ENCODE measurements around the gene SPRR4. TPM values are rescaled to one million over a fixed set of nuclear protein-coding genes. Genes with fewer than 3 reads are reported as not detected.

SPRR4 gene
- total and polyA plus RNA-seq, 2 donors (not counting 1 experiment from before 2014, with no cell fraction given): not detected

- no peaks in the 10 kb centered on the region for H3K79me2 ChIP-seq (ENCODE audit: control insufficient read depth, insufficient read depth, low read length)
- H4K20me1 ChIP-seq (ENCODE audit: control insufficient read depth, insufficient read depth, low read length, poor library complexity, severe bottlenecking): no peaks in the 10 kb centered on the region
- CTCF ChIA-PET: no interaction called here
- intact Hi-C loops (cut with micrococcal nuclease): no loop called here
- H2AFZ ChIP-seq (ENCODE audit: insufficient read depth, low read depth, low read length, poor library complexity, severe bottlenecking): no peak overlapping the region
- ATAC-seq (ENCODE audit: low read depth) (no peak), DNase-seq (no peak)
- POLR2A ChIA-PET: no interaction called here
- H3K9ac ChIP-seq (ENCODE audit: low read length): no peak overlapping the region
- no peak overlapping the region for H3K4me2 ChIP-seq (replicated peaks; ENCODE audit: low read depth, low read length, poor library complexity, severe bottlenecking)
- no peak overlapping the region for H3K4me3 Mint-ChIP-seq
- H3K27ac Mint-ChIP-seq: no peak overlapping the region
- no peak overlapping the region for H3K27ac ChIP-seq (ENCODE audit: low read length in 2 of 2)
- H3K27me3 Mint-ChIP-seq: peaks cover 36% of the 10 kb centered on the region
- no peaks in the 10 kb centered on the region for H3K4me1 Mint-ChIP-seq
- no peaks in the 10 kb centered on the region for H3K36me3 ChIP-seq (replicated peaks in 1 of 2; ENCODE audit: control extremely low read depth in 1 of 2, control insufficient read depth in 1 of 2, extremely low read depth in 1 of 2, insufficient read depth in 2 of 2, low read length in 1 of 2)
- peaks cover 0 to 19% (median 3%) of the 10 kb centered on the region in 4 experiments for H3K27me3 ChIP-seq (replicated peaks in 1 of 4; ENCODE audit: control extremely low read depth in 1 of 4, control insufficient read depth in 3 of 4, insufficient read depth in 4 of 4, low read length in 3 of 4)
- TF ChIP-seq, protein P1, sequence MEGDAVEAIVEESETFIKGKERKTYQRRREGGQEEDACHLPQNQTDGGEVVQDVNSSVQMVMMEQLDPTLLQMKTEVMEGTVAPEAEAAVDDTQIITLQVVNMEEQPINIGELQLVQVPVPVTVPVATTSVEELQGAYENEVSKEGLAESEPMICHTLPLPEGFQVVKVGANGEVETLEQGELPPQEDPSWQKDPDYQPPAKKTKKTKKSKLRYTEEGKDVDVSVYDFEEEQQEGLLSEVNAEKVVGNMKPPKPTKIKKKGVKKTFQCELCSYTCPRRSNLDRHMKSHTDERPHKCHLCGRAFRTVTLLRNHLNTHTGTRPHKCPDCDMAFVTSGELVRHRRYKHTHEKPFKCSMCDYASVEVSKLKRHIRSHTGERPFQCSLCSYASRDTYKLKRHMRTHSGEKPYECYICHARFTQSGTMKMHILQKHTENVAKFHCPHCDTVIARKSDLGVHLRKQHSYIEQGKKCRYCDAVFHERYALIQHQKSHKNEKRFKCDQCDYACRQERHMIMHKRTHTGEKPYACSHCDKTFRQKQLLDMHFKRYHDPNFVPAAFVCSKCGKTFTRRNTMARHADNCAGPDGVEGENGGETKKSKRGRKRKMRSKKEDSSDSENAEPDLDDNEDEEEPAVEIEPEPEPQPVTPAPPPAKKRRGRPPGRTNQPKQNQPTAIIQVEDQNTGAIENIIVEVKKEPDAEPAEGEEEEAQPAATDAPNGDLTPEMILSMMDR (IDR thresholded peaks at IDR 0.05): no peak
- no peak for TF ChIP-seq EZH2 (IDR thresholded peaks at IDR 0.05; ENCODE audit: borderline replicate concordance, insufficient read depth, low read depth, low read length, poor library complexity, severe bottlenecking)
- peaks cover 0 to 1% (median 0%) of the 10 kb centered on the region in 3 donors for H3K9me3 ChIP-seq (ENCODE audit: control extremely low read depth in 1 of 3, control insufficient read depth in 2 of 3, insufficient read depth in 1 of 3, low read length in 2 of 3)
- H3K9me3 Mint-ChIP-seq (ENCODE audit: insufficient read depth): no peaks in the 10 kb centered on the region
- no peak overlapping the region for H3K4me3 ChIP-seq (ENCODE audit: control extremely low read depth in 1 of 5, extremely low read depth in 1 of 5, insufficient read depth in 1 of 5, low read depth in 2 of 5, low read length in 4 of 5)
- no peaks in the 10 kb centered on the region for H3K4me1 ChIP-seq (ENCODE audit: control insufficient read depth in 2 of 2, insufficient read depth in 2 of 2, low read length in 2 of 2)
Observed at GRCh38 chr1:152977614-152978013, 7.2 kb downstream of the SPRR4 start.

- Histone ChIP-seq H3K36me3 (replicated peaks in 1 of 2; ENCODE audit: control extremely low read depth in 1 of 2, control insufficient read depth in 1 of 2, extremely low read depth in 1 of 2, insufficient read depth in 2 of 2, low read length in 1 of 2) (no peaks in the 10 kb centered on the region), H3K4me2 (replicated peaks; ENCODE audit: low read depth, low read length, poor library complexity, severe bottlenecking) (no peak overlapping the region), H3K27ac (ENCODE audit: low read length in 2 of 2) (no peak overlapping the region), H3K9ac (ENCODE audit: low read length) (no peak overlapping the region), H3K79me2 (ENCODE audit: control insufficient read depth, insufficient read depth, low read length) (no peaks in the 10 kb centered on the region), H3K27me3 (replicated peaks in 1 of 4; ENCODE audit: control extremely low read depth in 1 of 4, control insufficient read depth in 3 of 4, insufficient read depth in 4 of 4, low read length in 3 of 4) (peaks cover 0 to 19% (median 4%) of the 10 kb centered on the region in 4 experiments), H4K20me1 (ENCODE audit: control insufficient read depth, insufficient read depth, low read length, poor library complexity, severe bottlenecking) (no peaks in the 10 kb centered on the region), H3K9me3 (ENCODE audit: control extremely low read depth in 1 of 3, control insufficient read depth in 2 of 3, insufficient read depth in 1 of 3, low read length in 2 of 3) (peaks cover 0 to 1% (median 0%) of the 10 kb centered on the region in 3 donors), H2AFZ (ENCODE audit: insufficient read depth, low read depth, low read length, poor library complexity, severe bottlenecking) (no peak overlapping the region), H3K4me3 (ENCODE audit: control extremely low read depth in 1 of 5, extremely low read depth in 1 of 5, insufficient read depth in 1 of 5, low read depth in 2 of 5, low read length in 4 of 5) (no peak overlapping the region), H3K4me1 (ENCODE audit: control insufficient read depth in 2 of 2, insufficient read depth in 2 of 2, low read length in 2 of 2) (no peaks in the 10 kb centered on the region)
- Mint-ChIP-seq H3K27ac (no peak overlapping the region), H3K9me3 (ENCODE audit: insufficient read depth) (no peaks in the 10 kb centered on the region), H3K4me1 (no peaks in the 10 kb centered on the region), H3K4me3 (no peak overlapping the region), H3K27me3 (peaks cover 47% of the 10 kb centered on the region)
- WGBS (ENCODE audit: insufficient coverage): 71% methylated on average over 1 of the region's 1 CpG
- CTCF ChIA-PET: no interaction called here
- POLR2A ChIA-PET: no interaction called here
- TF ChIP-seq, protein P1 (IDR thresholded peaks at IDR 0.05): no peak
- TF ChIP-seq EZH2 (IDR thresholded peaks at IDR 0.05; ENCODE audit: borderline replicate concordance, insufficient read depth, low read depth, low read length, poor library complexity, severe bottlenecking): no peak
- DNase-seq: no peak
- intact Hi-C loops (cut with micrococcal nuclease): no loop called here
- no peak for ATAC-seq (ENCODE audit: low read depth)
Observed at GRCh38 chr1:152980676-152981075, 10.2 kb downstream of the SPRR4 start.

All from B cell (primary cell).